Fibroblast of villous mesenchyme (primary cell): ENCODE results near the gene TOMM6. TPM values are rescaled to one million over a fixed set of nuclear protein-coding genes. Genes with fewer than 3 reads are reported as not detected.
"Not testable (repeated sequence)": the region's sequence is repeated elsewhere in the genome, so short reads cannot be mapped to it uniquely, and the experiment has no call there.

Experiments used
- DNase-seq: peaks from one replicate; pipeline ENCODE4 v3.0.0-alpha.2; 2010; ENCODE audit warnings: low read depth
- H3K4me3 ChIP-seq: 2 replicates; pipeline ENCODE4 v1.5.1; 2011; ENCODE audit warnings: low read depth, mild to moderate bottlenecking, low read length
- CTCF ChIP-seq: IDR thresholded peaks from 2 replicates; pipeline ENCODE4 v1.5.1; 2012; ENCODE audit warnings: low read depth, mild to moderate bottlenecking, low read length; ENCODE audit not compliant: insufficient read depth
- total RNA-seq: library from RNA; depleted of rRNA; stranded (reverse); fragments of >200 nt; gene quantifications from 2 replicates; pipeline ENCODE4 v1.2.3, GENCODE V29; 2012

Gene TOMM6
- total RNA-seq, 1 donor = 70.0 TPM

- TF ChIP-seq CTCF = no peak
- DNase-seq = no peak
- H3K4me3 ChIP-seq = no peak overlapping the region
Measured at GRCh38 chr6:41759905-41760579, 27.5 kb upstream of the TOMM6 start.

GRCh38 chr6:41763470-41763869 is 24.0 kb upstream of the TOMM6 start:
- no peak for TF ChIP-seq CTCF
- no peak for DNase-seq
- no peak overlapping the region for H3K4me3 ChIP-seq

- not testable (repeated sequence) for DNase-seq, H3K4me3 ChIP-seq
Measured at GRCh38 chr6:41766043-41766664, 21.3 kb upstream of the TOMM6 start.

GRCh38 chr6:41767112-41767833 is 20.2 kb upstream of the TOMM6 start:
- no peak for TF ChIP-seq CTCF
- DNase-seq = peak; percentile 82
- no peak overlapping the region for H3K4me3 ChIP-seq

GRCh38 chr6:41768545-41769308 is 18.8 kb upstream of the TOMM6 start:
- no peak for DNase-seq
- TF ChIP-seq CTCF = no peak
- H3K4me3 ChIP-seq = no peak overlapping the region

- DNase-seq = no peak
- H3K4me3 ChIP-seq = no peak overlapping the region
- TF ChIP-seq CTCF = no peak
Measured at GRCh38 chr6:41769376-41769775, 18.1 kb upstream of the TOMM6 start.

GRCh38 chr6:41770381-41771057 is 17.0 kb upstream of the TOMM6 start:
- no peak for TF ChIP-seq CTCF
- no peak for DNase-seq
- H3K4me3 ChIP-seq = no peak overlapping the region
